HG02610 (cell line): ENCODE results near the gene IFT122.

ENCODE experiments used
- ATAC-seq: cut with Tn5 transposase; IDR thresholded peaks from one replicate; pipeline ENCODE4 v1.9.1; 2021; ENCODE audit warnings: mild to moderate bottlenecking, moderate library complexity; ENCODE audit not compliant: unreplicated experiment

The IFT122 gene

GRCh38 chr3:129439226-129439816 is 703 bp upstream of the IFT122 start:
- no peak for ATAC-seq

GRCh38 chr3:129440618-129441190 is 680 bp downstream of the IFT122 start:
- no peak for ATAC-seq

DNA sequence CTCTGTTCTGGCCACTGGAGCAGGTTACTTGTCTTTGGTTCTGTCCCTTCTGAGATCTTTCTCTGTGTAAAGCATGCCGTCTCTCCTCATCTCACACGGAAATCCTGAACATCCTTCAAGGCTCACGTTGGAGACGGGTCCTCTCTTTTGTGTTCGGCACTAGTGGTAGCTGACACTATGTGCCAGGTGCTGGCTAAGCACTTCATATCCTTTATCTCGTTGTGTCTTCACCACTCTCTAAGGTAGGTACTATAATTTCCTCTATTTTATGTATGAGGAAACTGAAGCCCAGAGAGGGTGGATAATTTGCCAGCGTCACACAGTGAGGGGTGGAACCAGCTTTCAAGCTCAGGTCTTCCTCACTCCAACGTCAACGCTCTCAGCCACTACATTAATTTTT is 1.2 kb downstream of the IFT122 start:
- no peak for ATAC-seq

DNA sequence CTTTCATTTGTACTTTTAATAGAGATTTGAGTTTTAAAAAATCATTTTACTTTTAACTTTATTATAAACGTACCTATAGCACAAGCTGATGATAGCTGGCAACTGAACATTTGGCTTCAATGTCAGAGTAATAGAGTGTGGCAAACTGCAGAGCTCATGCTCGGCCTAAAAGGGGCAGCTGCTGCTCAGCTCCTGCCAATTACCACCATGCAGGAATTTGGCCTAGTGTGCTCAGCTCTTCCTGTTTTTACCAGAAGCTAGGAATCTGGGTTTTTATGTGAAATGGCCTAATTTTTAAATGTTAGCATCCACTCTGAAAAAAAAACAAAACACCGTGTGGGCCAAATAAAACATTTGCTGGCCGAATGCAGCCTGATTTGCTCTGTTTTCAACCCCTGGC is 1.8 kb downstream of the IFT122 start:
- ATAC-seq = no peak

- no peak for ATAC-seq
Observed at GRCh38 chr3:129442486-129442885, 2.5 kb downstream of the IFT122 start.

- no peak for ATAC-seq
Observed at GRCh38 chr3:129442947-129443346, 2.9 kb downstream of the IFT122 start.

GRCh38 chr3:129445471-129445870 is 5.4 kb downstream of the IFT122 start:
- ATAC-seq = no peak

- no peak for ATAC-seq
Observed at GRCh38 chr3:129446926-129447325, 6.9 kb downstream of the IFT122 start.

DNA sequence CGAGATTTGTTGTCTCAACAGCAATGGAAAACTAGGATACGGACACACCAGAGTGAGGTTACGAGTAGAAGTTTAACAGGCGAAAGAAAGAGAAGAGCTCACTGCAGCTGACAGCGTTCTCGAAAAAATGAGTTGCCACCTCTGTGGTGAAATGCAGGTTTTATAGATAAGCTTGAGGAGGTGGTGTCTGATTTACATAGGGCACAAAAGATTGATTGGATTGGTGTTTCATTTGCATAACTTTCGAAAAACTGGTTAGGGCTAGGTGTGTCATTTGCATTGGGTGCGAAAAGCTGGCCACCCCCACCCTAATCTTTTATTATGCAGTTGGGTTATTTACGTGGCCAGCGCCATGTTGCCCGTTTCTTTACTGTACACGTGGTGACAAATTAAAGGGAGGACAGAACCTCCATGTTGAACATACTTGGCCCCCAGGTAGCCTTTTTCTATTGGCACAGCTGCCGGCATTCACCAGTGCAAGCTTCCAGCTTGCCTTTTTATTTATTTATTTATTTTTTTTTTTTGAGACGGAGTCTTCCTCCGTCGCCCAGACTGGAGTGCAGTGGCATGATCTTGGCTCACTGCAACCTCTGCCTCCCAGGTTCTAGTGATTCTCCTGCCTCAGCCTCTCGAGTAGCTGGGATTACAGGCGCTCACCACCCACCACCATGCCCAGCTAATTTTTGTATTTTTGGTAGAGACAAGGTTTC is 8.3 kb downstream of the IFT122 start:
- ATAC-seq = no peak

DNA sequence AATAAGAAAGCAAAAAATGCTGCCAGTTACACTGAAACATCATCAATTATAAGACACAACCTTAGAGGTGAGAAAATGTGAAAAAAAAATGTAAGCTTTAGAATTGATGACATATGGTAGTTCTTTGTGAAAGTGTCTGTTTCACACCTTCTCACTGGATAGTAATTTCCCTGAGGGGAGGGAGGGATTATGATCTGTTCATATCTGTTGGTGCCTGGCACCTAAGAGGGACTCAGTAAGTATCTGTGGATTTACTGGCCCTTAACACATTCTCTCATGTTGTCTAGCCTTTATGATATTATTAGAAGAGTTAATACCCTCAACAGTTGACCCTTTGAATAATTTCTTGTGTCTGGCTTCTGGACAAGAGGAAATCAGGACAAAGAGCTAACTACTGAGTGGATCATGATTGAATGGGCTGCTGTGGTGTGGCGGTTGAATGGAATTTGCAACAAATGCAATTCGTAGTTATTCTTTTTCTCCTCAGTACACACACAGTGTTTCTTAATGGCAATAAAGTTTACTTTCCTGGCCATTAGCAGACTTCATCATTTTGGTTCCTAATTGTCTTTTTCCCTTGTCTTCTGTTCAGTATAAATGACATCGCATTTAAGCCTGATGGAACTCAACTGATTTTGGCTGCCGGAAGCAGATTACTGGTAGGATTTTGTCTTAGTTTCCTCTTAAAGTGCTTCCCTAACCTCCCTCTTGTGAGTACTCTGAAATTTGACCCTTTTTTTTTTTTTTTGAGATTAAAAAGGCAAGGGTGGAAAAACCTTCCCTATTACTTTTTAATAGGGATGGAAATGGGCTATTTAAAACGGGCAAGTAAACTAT is 9.5 kb downstream of the IFT122 start:
- ATAC-seq = no peak

DNA sequence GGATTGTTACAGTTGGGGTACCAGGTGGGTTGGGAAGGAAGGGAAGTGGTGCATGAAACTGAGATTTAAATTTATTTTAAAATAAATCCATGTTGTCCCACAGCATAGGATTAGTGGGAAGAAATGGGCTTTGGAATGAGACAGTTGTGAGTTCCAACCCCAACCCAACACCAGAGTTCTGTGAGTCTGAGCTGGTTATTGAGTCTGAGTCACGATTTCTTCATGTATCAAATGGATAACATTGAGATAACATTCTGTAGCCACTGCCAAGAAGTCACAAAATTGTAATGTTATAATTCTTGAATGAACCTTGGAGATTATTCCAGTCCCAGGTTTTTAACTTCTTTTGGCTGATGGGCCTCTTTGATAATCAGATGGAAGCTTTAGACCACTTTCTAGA is 13.7 kb downstream of the IFT122 start:
- no peak for ATAC-seq

- peak; percentile 67 for ATAC-seq
Observed at GRCh38 chr3:129460155-129460554, 20.1 kb downstream of the IFT122 start.

GRCh38 chr3:129460572-129460971 is 20.5 kb downstream of the IFT122 start:
- no peak for ATAC-seq

DNA sequence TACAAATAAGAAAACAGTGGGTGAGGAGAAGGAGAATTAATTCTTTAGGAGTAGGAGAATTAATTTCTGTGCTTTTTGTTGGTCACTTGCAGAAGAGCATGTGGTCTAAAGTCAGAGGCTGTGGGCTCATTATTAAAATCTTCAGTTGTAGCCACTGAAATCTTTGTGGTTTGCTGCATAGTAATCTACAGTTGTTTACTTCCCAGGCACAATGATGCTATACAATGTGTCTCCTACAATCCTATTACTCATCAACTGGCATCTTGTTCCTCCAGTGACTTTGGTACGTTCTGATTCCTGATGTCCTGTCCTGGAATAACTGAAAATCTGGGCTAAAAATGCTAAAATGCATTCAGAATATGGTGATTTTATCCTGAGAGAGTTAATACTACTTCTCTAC is 21.0 kb downstream of the IFT122 start:
- no peak for ATAC-seq

GRCh38 chr3:129461461-129462146 is 21.6 kb downstream of the IFT122 start:
- no peak for ATAC-seq

DNA sequence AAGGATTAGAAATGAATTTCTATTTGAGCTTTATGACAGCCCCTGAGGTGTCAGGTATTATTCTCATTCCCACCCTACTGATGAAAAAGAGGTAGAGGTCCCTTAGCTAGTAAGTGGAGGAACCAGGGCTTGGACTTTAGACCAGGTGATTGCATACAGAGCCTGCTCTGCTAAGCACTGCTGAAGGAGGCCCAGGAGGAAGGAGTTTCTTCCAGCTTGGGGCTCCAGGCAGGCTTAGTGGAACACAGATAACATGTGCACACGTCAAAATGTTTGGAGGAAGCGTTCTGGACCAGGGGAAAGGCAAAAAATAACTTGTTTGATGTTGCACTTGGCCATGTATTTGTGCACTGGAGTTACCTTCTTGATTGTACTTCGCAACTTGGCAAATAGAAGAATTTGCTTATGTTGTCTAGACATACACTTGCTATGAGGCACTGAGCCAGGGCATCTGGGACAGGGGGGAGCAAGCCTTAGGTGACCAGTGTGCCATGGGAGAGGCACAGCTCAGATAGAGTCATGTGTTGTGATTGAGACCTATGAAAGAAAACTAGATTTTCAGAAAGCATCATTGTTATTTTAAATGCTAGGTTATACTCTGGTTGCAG is 22.4 kb downstream of the IFT122 start:
- no peak for ATAC-seq

- ATAC-seq = no peak
Observed at GRCh38 chr3:129463094-129463493, 23.1 kb downstream of the IFT122 start.

DNA sequence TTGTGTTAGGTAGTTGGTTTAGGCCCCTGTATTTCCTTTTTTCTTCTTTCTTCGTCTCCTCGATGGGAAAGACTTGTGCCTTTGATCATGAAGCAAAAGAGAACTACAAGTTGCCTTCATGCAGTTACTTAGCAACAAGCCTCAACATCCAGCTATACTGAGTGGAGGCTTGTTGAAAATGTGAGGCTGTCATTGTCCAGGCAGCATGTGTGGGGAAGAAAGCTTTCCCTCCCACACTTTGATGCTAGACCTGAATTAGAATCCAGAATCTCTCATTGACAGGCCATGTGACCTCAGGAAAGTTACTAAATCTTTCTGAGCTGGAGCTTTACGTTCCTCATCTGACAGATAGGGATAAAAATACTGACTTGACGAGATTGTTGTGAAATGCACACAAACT is 23.7 kb downstream of the IFT122 start:
- no peak for ATAC-seq

DNA sequence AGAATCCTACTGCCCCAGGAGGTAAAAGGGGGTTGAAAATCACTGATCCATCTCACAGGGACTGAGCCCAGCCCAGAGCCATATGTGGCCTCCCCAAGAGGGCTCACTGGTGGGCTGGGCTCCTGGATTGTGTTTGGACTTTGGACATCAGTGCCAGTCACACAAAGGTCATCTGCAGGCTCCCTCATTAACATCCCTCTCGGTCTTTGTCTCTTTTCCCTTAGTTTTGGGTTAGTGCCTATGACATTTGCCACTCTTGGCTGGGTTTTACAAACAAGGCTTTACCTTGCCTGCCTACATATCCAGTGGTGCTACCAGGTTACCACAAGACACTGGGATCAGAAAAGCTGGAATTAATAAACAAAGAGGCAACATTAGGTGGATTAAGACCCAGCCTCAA is 27.9 kb downstream of the IFT122 start:
- ATAC-seq = no peak

DNA sequence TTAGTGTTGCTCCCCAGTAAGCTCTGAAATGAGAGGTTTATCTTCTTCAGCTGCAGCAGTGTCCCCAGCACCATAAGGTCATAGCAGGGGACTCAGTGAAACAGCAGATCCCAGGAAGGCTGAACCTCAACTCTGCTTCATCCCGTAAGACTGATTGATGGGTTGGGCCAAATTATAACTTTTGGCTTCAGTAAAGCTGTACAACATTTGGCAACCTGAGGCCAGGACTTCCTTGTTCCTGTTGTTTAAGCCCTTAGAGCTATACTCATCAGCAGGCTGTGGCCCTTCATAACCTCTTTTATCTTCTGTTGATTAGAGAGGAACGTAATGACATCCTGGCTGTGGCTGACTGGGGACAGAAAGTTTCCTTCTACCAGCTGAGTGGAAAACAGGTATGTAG is 29.0 kb downstream of the IFT122 start:
- no peak for ATAC-seq

DNA sequence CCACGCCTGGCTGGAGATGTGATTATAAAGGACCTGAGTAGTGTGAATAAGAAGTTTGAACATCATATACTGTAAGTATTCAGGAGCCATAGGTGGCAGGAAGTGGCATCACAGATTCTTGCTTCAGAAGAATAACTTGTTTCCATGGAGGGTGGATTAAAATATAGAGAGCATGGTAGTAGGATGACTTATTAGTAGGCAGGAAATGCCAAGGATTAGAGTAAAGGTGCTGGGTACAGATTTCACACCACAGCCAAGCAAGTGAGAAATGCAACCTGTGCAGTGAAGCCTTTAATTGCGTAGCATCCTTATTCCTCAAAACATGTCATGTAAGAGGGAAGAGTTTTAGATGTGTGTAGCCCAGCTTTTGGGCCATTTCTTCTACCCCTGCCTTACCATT is 30.8 kb downstream of the IFT122 start:
- no peak for ATAC-seq
